ENCODE results near the gene XK.

GRCh38 chrX:37754516-37754915 lies 68.9 kb downstream of the XK start:
- TF ChIP-seq CTCF (IDR thresholded peaks at IDR 0.05 in 4 of 5, conservative IDR thresholded peaks at IDR 0.05 in 1 of 5) (no peak), POLR2A (IDR thresholded peaks at IDR 0.05) (no peak)

Data from gastrocnemius medialis (tissue), 4 donors.